Cardiac muscle cell (in vitro differentiated cells and primary cell): Measurements from ENCODE around the gene KCNIP3. TPM values are rescaled to one million over a fixed set of nuclear protein-coding genes. Genes with fewer than 3 reads are reported as not detected.
A peak's percentile ranks its signal among the peaks of the same experiment; 100 is the strongest.
"Not testable (repeated sequence)": the region's sequence is repeated elsewhere in the genome, so short reads cannot be mapped to it uniquely, and the experiment has no call there.

ENCODE experiments used
- DNase-seq, 2 donors: peaks; one replicate each; pipeline versions ENCODE4 v3.0.0 to v3.0.0-alpha.2; 2010 to 2017; ENCODE audit warnings: low read depth in 1 of 2, low spot score in 1 of 2
- H3K27ac ChIP-seq: fragments of 200-600 bp; sonication (generic); 2 replicates; pipeline ENCODE4 v1.5.1; 2016
- H3K27me3 ChIP-seq: fragments of 200-600 bp; sonication (generic); 2 replicates; pipeline ENCODE4 v1.6.0; 2016; ENCODE audit warnings: control low read depth
- H3K36me3 ChIP-seq: fragments of 200-600 bp; sonication (generic); 2 replicates; pipeline ENCODE4 v1.5.1; 2016; ENCODE audit warnings: control low read depth
- H3K4me1 ChIP-seq: fragments of 200-600 bp; sonication (generic); 2 replicates; pipeline ENCODE4 v1.8.1; 2017; ENCODE audit warnings: low read depth, mild to moderate bottlenecking, mixed run types
- H3K4me3 ChIP-seq: fragments of 200-600 bp; sonication (generic); 2 replicates; pipeline ENCODE4 v1.5.1; 2016; ENCODE audit warnings: mild to moderate bottlenecking
- H3K9me3 ChIP-seq: fragments of 200-600 bp; sonication (generic); 2 replicates; pipeline ENCODE4 v1.5.1; 2017; ENCODE audit warnings: low read depth, mild to moderate bottlenecking, control low read depth
- polyA plus RNA-seq: library from polyadenylated mRNA; unstranded; fragments of >200 nt; fragmentation: Nextera tagmentation; extraction: Ambion mirVana; gene quantifications from 2 replicates; pipeline ENCODE4 v1.2.1, GENCODE V29; 2016
- total RNA-seq: library from RNA; depleted of rRNA; stranded (reverse); fragments of >200 nt; gene quantifications from 2 replicates; pipeline ENCODE4 v1.2.3, GENCODE V29; 2016

KCNIP3 gene
- total and polyA plus RNA-seq, 2 experiments from 2014 or later = 1.2 to 5.2 TPM

GRCh38 chr2:95434507-95435076, 137.4 kb downstream of the KCNIP3 start:
- not testable (repeated sequence) for H3K27me3 ChIP-seq, H3K4me3 ChIP-seq, H3K27ac ChIP-seq, H3K4me1 ChIP-seq, H3K36me3 ChIP-seq, H3K9me3 ChIP-seq
- peak in 1 of 2 donors; percentile 33 for DNase-seq

GRCh38 chr2:95435162-95435871, 138.2 kb downstream of the KCNIP3 start:
- not testable (repeated sequence) for H3K27ac ChIP-seq, H3K4me3 ChIP-seq, H3K4me1 ChIP-seq, H3K27me3 ChIP-seq, DNase-seq, H3K36me3 ChIP-seq, H3K9me3 ChIP-seq

Other genes with a start within 250 kb of the KCNIP3 start
- gene MRPS5, start 175.5 kb upstream of the KCNIP3 start, total RNA-seq = 66.9 and 116 TPM in 2 replicates
- gene MRPS5, start 175.5 kb upstream of the KCNIP3 start, polyA plus RNA-seq = 73.5 and 118 TPM in 2 replicates
- 15.3 and 21.7 TPM in 2 replicates for gene ZNF514, start 137.5 kb upstream of the KCNIP3 start, total RNA-seq
- 18.4 and 20.3 TPM in 2 replicates for gene ZNF514, start 137.5 kb upstream of the KCNIP3 start, polyA plus RNA-seq
- 4.7 and 6.4 TPM in 2 replicates for gene ZNF2, start 131.5 kb upstream of the KCNIP3 start, total RNA-seq
- 4.2 and 5.6 TPM in 2 replicates for gene ZNF2, start 131.5 kb upstream of the KCNIP3 start, polyA plus RNA-seq
- gene ZNF892, start 89.8 kb upstream of the KCNIP3 start, total RNA-seq = 7.3 and 12.6 TPM in 2 replicates
- gene ZNF892, start 89.8 kb upstream of the KCNIP3 start, polyA plus RNA-seq = 2.6 and 4.7 TPM in 2 replicates
- gene PROM2, start 22.9 kb upstream of the KCNIP3 start, total RNA-seq = 2.6 and 16.0 TPM in 2 replicates
- 1.4 and 2.3 TPM in 2 replicates for gene PROM2, start 22.9 kb upstream of the KCNIP3 start, polyA plus RNA-seq
- gene FAHD2A, start 105.4 kb downstream of the KCNIP3 start, total RNA-seq = 57.7 and 64.9 TPM in 2 replicates
- 66.1 and 66.5 TPM in 2 replicates for gene FAHD2A, start 105.4 kb downstream of the KCNIP3 start, polyA plus RNA-seq
- not detected in 2 replicates for gene TRIM43B, start 187.4 kb downstream of the KCNIP3 start, total RNA-seq
- not detected in 2 replicates for gene TRIM43B, start 187.4 kb downstream of the KCNIP3 start, polyA plus RNA-seq